ENCODE results near the gene IFT80. TPM values are rescaled to one million over a fixed set of nuclear protein-coding genes. Genes with fewer than 3 reads are reported as not detected.
A peak's percentile ranks its signal among the peaks of the same experiment; 100 is the strongest.

IFT80 gene
- polyA plus RNA-seq (ENCODE audit: insufficient read length in 10 of 10) = 10 to 100 TPM; 18.8 to 30.6 (median 25.1) TPM
- long read RNA-seq, donor 1, full-length matches to known transcripts = 3 of 3 reads
- long read RNA-seq, donor 1, partial matches to known transcripts = 0 of 3 reads
- long read RNA-seq, donor 1, other reads (novel, unspliced or antisense) = 0 of 3 reads
- long read RNA-seq, donor 2, partial matches to known transcripts = 0 of 1 reads
- long read RNA-seq, donor 2, other reads (novel, unspliced or antisense) = 0 of 1 reads
- long read RNA-seq, donor 3 = 0 reads
- long read RNA-seq, donor 4, full-length matches to known transcripts = 3 of 3 reads
- long read RNA-seq, donor 4, partial matches to known transcripts = 0 of 3 reads
- long read RNA-seq, donor 4, other reads (novel, unspliced or antisense) = 0 of 3 reads
- long read RNA-seq, donor 5, full-length matches to known transcripts = 5 of 5 reads
- long read RNA-seq, donor 5, partial matches to known transcripts = 0 of 5 reads
- long read RNA-seq, donor 5, other reads (novel, unspliced or antisense) = 0 of 5 reads
- long read RNA-seq, donor 6, full-length matches to known transcripts = 1 of 1 reads
- long read RNA-seq, donor 6, partial matches to known transcripts = 0 of 1 reads
- long read RNA-seq, donor 6, other reads (novel, unspliced or antisense) = 0 of 1 reads
- long read RNA-seq, donor 7, full-length matches to known transcripts = 3 of 8 reads
- long read RNA-seq, donor 7, partial matches to known transcripts = 5 of 8 reads
- long read RNA-seq, donor 7, other reads (novel, unspliced or antisense) = 0 of 8 reads
- long read RNA-seq, donor 8, full-length matches to known transcripts = 2 of 2 reads
- long read RNA-seq, donor 8, partial matches to known transcripts = 0 of 2 reads
- long read RNA-seq, donor 8, other reads (novel, unspliced or antisense) = 0 of 2 reads
- long read RNA-seq, donor 9 = 0 reads

DNA sequence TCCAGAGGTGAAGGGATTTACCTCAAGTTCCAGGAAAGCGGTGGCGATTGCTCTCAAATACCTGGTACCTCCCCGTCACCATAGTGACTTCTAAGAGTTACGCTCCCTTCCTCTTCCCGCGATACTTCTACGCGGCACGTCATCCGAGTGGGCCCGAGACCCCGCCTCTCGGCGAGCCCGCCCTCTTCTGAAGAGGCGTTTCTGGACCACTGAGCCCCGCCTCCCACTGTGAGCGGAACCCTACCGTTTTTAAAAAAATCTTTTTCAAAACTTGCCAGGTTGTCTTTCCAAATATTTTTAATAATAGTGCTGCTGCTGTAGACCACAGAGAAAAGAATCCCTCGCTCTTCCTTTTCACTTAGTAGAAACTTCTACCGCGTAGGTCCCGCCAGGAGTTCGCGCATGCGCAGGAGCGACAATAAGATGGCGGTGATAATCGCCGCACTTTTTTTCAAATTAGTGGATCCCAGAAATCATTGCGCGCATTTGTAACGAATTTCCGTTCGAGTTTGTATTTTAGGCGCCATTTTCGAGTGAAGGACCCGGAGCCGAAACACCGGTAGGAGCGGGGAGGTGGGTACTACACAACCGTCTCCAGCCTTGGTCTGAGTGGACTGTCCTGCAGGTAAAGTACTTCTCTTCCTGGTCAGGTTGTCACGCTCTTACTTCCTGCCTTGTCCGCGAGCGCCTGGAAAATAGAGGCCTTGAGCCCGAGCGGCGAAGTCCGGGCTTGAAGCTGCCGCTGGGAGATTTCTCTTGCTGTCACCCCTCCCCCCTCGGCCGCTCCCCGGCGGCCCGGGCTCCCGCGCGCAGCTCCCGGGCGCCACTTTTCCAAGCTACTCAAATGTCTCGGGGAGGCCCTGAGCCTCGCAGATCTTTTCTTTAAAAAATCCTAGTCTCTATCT, at the start of gene IFT80, which contains the start of gene SMC4:
TSS of gene IFT80 (minus strand) at position 101 of the 905 bp plus-strand sequence. CDS start 14,625 bp downstream, outside the sequence.
TSS of gene SMC4 (plus strand) at position 526 of the 905 bp plus-strand sequence. CDS start 1,177 bp downstream, outside the sequence.
- DNase-seq = peak; percentile 97 to 98 (median 98)

DNA sequence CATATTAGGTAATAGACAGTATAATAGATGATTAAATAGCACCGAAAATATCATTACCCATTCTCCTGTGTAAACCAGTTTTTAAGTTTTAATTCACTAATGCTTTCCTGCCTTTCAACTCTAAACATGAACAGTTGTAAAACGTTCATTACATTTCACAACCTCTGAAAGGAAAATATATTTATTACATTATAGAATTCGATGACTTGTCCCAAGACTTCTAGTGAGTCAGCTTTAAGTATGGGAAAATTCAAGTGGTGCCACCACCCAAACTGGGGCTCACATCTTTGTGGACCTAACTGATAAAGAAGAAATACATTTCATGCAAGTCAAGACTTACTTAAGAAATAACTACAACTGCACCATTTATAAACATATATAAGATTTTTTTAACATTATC, 48.5 kb upstream of the IFT80 start:
- peak in 2 of 3 donors; percentile 15 to 37 for DNase-seq

DNA sequence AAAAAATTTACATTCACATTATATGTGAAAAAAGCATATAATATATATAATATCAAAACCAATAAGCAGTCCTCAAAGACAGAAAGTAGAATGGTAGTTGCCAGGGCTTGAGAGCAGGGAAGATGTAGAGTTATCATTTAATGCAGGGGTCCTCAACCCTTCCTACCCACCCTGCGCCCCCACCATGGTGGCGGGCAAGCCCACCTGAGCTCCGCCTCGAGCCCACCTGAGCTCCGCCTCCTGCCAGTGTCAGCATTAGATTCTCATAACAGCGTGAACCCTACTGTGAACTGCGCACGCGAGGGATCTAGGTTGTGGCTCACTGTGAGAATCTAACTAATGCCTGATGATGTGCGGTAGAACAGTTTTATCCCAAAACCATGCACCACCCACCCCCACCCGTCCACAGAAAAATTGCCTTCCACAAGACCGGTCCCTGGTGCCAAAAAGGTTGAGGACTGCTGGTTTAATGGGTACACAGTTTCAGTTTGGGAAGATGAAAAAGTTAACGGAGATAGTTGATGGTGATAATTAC, 47.6 kb upstream of the IFT80 start:
- DNase-seq = no peak

DNA sequence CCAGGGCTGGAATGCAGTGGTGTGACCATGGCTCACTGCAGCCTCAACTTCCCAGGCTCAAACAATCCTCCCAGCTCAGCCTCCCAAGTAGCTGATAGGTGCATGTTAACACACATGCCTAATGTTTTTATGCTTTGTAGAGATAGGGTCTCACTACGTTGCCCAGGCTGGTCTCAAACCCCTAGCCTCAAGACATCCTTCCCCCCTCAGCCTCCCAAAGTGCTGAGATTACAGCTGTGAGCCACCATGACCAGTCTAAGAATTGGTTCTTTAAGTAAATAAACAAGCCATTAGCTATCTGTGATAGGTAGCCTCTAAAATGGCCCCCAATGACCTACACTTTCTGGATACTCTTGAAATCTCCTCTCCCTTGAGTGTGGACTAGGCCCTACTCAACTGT, 46.8 kb upstream of the IFT80 start:
- DNase-seq = no peak

DNA sequence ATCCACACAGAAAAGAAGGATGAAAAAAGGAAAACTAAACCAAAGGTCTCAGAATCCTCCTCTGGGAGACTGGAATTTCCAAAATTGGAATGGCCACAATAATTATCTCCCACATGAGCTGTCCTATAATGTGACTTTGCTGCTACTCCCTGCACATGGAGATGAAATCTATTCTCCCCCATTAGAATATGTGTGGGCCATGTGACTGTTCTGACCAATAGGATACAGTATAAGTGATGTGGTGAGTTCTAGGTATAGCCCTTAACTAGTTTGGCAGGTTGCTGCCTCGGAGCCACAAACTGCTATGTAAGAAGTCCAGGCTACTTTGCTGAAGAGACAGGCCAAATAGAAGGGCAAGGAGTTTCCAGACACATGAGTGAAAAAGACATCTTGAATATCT, 45.4 kb upstream of the IFT80 start:
- no peak for DNase-seq

DNA sequence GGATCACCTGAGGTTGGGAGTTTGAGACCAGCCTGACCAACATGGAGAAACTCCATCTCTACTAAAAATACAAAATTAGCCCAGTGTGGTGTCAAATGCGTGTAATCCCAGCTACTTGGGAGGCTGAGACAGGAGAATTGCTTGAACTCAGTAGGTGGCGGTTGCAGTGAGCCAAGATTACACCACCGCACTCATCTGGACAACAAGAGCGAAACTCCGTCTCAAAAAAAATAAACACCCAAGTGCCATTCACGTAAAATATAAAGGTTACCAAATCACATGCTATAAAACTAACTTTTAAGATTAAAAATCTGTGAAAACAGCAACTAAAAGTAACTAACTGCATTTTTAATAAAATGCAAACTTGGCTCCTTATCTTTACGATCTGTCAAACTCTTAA, 41.7 kb upstream of the IFT80 start:
- no peak for DNase-seq

DNA sequence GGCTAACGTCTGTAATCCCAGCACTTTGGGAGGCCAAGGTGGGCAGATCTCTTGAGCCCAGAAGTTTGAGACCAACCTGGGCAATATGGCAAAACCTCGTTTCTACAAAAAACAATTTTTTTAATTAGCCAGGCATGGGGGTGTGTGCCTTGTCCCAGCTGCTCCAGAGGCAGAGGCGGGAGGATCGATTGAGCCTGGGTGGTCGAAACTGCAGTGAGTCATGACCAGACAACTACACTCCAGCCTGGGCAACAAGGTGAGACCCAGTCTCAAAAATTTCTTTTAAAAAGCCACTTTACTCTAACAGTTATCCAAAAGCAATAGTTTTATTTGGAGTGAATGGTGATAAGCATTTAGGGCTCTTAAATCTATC, 38.0 kb upstream of the IFT80 start:
- DNase-seq = no peak

DNA sequence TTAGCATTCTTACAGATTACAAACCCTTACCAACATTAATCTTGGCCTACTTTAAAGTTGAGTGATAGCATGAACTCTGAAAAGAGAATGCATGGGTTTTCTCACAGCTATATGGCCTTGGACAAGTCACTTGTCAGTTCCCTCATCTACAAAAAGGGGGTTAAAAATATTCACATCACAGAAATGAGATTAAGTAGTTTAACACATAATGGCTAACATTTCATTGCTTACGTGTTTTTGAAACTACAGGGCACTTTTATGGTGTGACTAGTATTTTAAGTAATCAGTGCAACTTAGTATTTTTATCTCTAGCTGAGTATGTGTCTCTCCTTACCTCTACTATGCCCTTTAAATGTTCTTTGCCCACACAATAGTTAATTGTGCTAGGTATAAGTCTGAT, 36.7 kb upstream of the IFT80 start:
- DNase-seq = no peak

DNA sequence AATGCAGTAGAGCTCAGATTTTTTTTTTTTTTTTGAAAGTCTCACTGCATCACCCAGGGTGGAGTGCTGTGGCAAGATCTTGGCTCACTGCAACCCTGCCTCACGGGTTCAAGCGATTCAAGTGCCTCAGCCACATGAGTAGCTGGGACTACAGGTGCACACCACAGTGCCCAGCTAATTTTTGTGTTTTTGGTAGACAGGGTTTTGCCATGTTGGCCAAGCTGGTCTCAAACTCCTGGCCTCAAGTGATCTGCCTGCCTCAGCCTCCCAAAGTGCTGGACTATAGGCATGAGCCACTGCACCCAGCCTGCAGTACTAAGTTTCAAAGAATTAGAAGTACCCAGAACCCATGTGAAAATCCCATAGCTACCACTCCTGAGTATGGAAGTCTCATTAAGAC, 36.1 kb upstream of the IFT80 start:
- no peak for DNase-seq

DNA sequence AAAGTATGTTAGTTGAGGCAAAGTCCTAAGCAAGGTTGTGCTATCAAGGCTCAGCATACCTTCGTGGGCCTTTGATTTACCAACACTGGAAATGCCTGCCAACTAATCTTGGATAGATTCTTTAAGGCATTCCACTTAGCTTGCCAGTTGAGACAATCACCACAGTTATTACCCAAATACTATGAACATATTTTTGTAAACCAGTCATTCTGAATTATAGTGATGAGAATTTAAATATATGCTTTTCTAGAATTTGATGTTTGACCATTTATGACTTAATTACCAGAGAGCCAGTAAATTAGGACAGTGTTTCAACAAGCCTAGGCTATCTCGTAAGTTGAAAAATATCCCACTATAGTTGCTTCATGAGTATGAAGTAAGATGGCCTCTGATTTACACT, 35.0 kb upstream of the IFT80 start:
- no peak for DNase-seq

DNA sequence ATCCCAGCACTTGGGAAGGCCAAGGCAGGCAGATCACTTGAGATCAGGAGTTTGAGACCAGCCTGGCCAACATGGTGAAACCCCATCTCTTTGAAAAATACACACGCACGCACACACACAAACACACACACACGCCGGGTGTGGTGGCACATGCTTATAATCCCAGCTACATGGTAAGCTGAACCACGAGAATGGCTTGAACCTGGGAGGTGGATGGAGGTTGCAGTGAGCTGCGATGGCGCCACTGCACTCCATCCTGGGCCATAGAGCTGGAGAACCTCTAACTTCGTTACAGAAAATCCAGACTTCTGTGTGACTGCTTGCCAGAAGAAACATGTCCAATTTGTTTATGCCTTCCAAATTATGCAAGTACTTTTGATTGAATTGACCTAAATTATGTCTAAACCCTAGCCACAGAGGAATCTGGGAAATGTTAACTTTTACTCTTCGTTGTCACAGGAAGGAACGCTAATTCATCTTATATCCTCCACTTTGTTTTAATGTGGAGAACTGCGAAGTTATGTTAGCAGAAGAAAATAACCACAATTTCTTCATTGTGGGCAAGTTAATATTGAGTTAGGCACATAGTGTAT, 28.9 kb upstream of the IFT80 start:
- no peak for DNase-seq

DNA sequence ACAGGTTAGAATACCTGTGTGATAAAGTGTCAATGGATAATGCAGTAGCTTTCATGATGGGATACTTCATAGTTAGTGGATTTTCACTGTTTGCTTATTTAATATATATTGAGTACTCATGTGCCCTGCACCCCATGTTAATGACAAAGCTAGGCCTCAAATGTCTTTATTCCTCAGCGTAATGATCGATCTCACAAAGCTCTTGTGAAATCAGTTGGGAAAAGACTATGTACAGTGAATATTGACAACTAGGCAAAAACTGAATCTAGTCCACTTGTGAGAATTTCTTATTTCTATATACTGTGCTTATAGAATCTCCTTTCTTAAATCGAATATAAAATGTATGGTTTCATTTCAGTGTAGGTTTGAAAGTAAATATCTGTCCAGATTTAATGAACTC, 18.3 kb upstream of the IFT80 start:
- no peak for DNase-seq

DNA sequence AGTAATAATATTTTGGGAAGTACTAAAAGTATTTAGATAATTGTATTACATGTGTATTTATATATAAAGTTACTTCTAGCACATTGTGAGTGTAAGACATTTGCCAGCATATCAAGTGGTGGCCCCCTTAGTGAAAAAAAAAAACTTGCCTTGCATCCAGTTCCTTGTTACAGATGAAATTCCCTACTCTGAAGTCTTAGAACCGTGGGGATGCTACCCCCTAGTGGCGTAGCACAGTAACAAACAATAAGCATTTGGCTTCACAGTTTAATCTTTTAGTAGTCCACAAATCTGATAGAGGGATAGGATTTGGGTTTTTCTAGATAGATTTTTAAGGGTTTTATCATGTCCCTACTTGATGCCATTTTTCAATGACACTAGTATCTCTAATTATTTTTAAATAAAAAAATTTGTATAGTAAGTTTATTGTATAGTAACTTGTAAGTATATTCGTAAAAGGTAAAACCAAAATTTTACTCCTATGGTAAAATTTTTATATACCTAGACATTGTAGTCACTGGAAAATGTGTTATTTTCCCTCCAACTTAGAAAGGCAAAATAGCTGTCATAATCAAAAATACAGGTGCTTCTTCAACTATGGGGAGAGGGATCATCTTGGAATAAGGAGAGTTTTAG, 14.7 kb upstream of the IFT80 start:
- DNase-seq = peak; percentile 71 to 80 (median 77)

DNA sequence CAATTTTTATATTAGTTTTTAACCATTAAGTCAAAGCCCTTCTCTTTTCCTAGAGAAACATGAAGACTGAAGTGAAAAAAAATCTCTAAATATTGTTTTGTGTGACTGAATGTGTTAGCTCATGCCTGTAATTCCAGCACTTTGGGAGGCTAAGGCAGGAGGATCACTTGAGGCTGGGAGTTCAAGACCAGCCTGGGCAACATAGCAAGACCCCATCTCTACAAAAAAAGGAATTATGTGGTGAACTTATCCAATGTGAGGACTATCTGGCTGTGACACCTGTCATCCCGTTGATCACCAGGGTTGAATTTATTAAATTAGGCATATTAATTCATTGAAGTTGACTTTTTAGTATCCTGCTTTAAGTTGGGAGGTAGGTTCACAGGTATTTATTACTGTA, 13.5 kb upstream of the IFT80 start:
- no peak for DNase-seq

DNA sequence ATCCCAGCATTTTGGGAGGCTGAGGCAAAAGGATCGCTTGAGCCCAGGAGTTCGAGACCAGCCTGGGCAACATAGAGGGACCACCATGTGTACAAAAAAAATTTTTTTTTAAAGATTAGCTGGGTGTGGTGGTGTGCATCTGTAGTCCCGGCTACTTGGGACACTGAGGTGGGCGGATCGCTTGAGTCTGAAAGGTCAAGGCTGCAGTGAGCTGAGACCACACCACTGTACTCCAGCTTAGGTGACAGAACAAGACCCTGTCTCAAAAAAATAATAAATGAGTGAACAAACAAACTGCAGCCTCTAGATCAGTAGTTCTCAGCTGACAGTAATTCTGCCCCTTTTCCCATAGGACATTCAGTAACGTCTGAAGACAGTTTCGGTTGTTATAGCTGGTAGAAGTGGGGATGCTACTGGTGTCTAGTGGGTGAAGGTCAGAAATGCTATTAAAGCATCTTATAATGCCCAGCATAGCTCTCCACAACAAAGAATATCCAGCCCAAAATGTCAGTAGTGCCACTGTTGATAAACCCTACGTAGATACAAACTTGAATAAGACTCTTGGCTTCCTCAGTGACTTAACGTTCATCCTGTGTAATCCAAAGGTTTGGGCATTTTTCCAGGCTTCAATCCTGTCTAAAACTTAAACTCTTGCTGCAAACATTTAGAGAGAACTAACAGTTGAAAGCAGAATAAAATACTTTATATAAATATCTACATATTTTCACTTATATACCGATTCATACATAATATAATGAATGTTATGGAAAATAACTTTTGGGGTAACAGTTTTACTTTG, 11.0 kb upstream of the IFT80 start:
- peak in 1 of 3 donors; percentile 5 for DNase-seq

DNA sequence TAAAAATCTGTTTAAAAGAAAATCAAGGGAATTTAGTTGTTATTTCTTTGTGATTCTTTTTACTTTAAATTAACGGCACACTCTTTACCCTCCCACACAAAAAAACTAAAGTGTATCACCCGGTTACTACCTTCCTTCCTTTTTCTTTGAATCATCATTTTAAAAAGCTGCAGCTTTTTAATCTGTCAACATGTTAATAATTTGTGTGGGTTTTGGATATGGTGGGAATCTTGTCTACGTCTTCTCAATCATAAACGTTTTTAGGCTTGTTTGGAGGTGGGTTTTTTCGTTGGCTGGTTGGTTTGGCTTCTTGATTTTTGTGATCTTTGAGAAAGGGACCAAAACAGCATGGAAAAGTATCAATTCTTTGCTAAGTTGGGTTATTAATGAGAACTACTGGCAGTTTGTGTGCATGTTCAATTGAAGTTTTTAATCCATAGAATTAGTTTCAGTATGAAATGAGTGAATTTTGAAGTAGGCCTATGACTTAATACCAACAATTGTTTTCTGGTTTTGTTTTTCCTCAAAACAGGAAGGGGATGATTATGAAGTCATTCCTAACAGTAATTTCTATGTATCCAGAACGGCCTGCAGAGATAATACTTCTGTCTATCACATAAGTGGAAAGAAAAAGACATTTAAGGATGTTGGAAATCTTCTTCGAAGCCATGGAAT, 4.9 kb upstream of the IFT80 start:
- peak; percentile 8 to 47 (median 12) for DNase-seq

DNA sequence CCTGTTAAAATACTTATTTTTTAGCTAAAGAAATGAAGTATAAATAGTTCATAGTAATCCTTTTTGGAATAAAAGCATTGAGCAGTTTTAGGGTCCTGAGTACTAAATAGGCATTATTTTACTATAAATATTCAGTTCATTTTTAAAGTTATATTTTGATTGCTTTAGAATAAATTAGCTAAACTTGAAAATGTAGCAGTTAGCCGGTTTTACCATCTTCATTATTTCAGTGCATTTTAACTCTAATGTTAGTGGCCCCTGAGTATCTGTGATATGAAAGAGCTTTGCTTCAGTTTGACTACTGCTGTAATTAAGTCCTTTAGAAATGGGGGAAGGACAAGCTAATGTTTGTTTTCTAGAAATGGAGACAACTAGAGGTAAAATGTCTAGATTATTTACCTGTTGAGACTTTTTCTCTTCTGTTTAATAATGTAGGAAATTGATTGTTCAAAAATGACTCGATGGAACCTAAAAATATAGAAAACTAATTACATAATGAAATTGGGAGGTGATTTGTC, 4.1 kb upstream of the IFT80 start:
- DNase-seq = peak; percentile 6 to 48 (median 7)

DNA sequence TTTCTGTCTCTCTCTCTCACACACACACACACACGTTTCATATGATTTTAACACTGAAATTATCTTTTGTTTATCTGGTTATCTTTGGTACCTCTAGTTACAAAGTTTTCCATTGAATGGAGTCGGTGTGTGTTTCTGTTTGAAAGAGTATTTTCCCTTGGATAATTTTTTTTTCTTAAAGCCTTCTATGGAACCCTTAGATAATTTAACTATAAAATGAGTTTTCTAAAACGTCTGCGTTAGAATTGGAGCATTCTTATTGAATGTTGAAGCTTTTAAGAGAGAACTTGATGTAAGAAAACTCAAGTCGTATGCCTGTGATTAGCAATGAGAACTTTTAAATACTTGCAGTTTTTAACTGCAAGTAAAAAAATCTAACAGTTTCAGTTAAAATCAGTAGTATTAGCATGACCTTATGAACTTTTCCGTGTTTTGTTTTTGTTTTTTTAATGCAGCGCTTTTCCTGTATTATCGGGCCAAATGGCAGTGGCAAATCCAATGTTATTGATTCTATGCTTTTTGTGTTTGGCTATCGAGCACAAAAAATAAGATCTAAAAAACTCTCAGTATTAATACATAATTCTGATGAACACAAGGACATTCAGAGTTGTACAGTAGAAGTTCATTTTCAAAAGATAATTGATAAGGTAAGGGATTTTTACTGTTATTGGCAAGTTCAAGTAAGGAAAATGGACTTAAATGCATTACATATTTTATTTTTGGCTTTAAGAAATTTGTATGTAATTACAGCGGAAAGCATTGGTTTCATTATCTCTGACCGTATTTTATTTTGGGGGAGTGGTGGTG, 3.4 kb upstream of the IFT80 start:
- DNase-seq = peak; percentile 4 to 52 (median 17)
